D721Med (cell line): ENCODE data around the gene CTXN1.

ENCODE experiments used
- DNase-seq: peaks from one replicate; pipeline ENCODE4 v3.0.0; 2011; ENCODE audit warnings: low spot score; ENCODE audit not compliant: insufficient read length
- FAIRE-seq: peaks from 2 replicates; lab custom pipeline; 2011; peaks lifted over from hg19 to GRCh38; lab: Jason Lieb, UNC
- CTCF ChIP-seq: IDR thresholded peaks from 2 replicates; pipeline ENCODE4 v1.5.1; 2012; ENCODE audit warnings: mild to moderate bottlenecking, control low read depth; ENCODE audit not compliant: insufficient read depth; ENCODE audit errors: missing control alignments

Gene CTXN1

GRCh38 chr19:7912144-7912696, 13.7 kb downstream of the CTXN1 start:
- DNase-seq (no peak), FAIRE-seq (no peak)
- no peak for TF ChIP-seq CTCF

GRCh38 chr19:7911508-7912143, 14.3 kb downstream of the CTXN1 start:
- no peak for TF ChIP-seq CTCF
- no peak for DNase-seq
- no peak for FAIRE-seq

GRCh38 chr19:7910321-7911161, 15.4 kb downstream of the CTXN1 start:
- no peak for TF ChIP-seq CTCF
- FAIRE-seq (no peak), DNase-seq (no peak)

- TF ChIP-seq CTCF = no peak
These were observed 16.4 kb downstream of the CTXN1 start for GRCh38 chr19:7909471-7910067.

GRCh38 chr19:7908742-7909461, 17.0 kb downstream of the CTXN1 start:
- FAIRE-seq (no peak), DNase-seq (no peak)
- no peak for TF ChIP-seq CTCF

More at GRCh38 chr19:7909471-7910067, 16.4 kb downstream of the CTXN1 start:
- FAIRE-seq (no peak), DNase-seq (no peak)

GRCh38 chr19:7908078-7908699, 17.7 kb downstream of the CTXN1 start:
- no peak for DNase-seq
- no peak for FAIRE-seq
- no peak for TF ChIP-seq CTCF
